PC-9 (cell line): ENCODE measurements around the gene KCNK2. TPM values are rescaled to one million over a fixed set of nuclear protein-coding genes. Genes with fewer than 3 reads are reported as not detected.

Experiments used
- BruUV-seq: library from RNA; stranded (reverse); fragments of 400-500 nt; replicated peaks from 2 replicates; lab custom pipeline; 2021; lab: Mats Ljungman, UMichigan
- CTCF ChIA-PET: fragments of 300-600 bp; sonication (Branson Sonifier 250); formaldehyde crosslinking; loops from one replicate; lab custom pipeline; 2022; ENCODE audit warnings: antibody characterized with exemption; lab: Charles Lee
- POLR2A ChIA-PET: fragments of 300-600 bp; sonication (Branson Sonifier 250); formaldehyde crosslinking; loops from one replicate; lab custom pipeline; 2022; ENCODE audit warnings: antibody characterized with exemption; ENCODE audit not compliant: unreplicated experiment; lab: Charles Lee
- DNase-seq, 2 experiments: peaks; one replicate each; pipeline versions ENCODE4 v3.0.0 to v3.0.0-alpha.2; 2015 to 2022; ENCODE audit warnings: mixed read lengths in 1 of 2
- H2AFZ ChIP-seq: fragments of 200-600 bp; sonication (generic); 2 replicates; pipeline ENCODE4 v1.8.1; 2017; ENCODE audit warnings: antibody characterized with exemption
- H3F3A ChIP-seq: fragments of 200-600 bp; sonication (generic); 2 replicates; pipeline ENCODE4 v1.8.1; 2017; ENCODE audit warnings: antibody characterized with exemption, mild to moderate bottlenecking, low read depth; ENCODE audit not compliant: insufficient read depth
- H3K27ac ChIP-seq: fragments of 200-600 bp; sonication (generic); 2 replicates; pipeline ENCODE4 v1.6.1; 2016; ENCODE audit warnings: mixed run types
- H3K27me3 ChIP-seq: fragments of 200-600 bp; sonication (generic); 2 replicates; pipeline ENCODE4 v1.6.1; 2016; ENCODE audit warnings: low read depth, mixed run types; ENCODE audit not compliant: insufficient read depth
- H3K36me3 ChIP-seq: fragments of 200-600 bp; sonication (generic); 2 replicates; pipeline ENCODE4 v1.6.1; 2016; ENCODE audit warnings: low read depth, mixed run types
- H3K4me1 ChIP-seq: fragments of 200-600 bp; sonication (generic); replicated peaks from 2 replicates; pipeline ENCODE4 v1.6.1; 2016; ENCODE audit warnings: mixed run types; ENCODE audit not compliant: insufficient read depth
- H3K4me2 ChIP-seq: fragments of 200-600 bp; sonication (generic); 2 replicates; pipeline ENCODE4 v1.6.1; 2017; ENCODE audit warnings: mixed run types
- H3K4me3 ChIP-seq: fragments of 200-600 bp; sonication (generic); 2 replicates; pipeline ENCODE4 v1.6.1; 2016; ENCODE audit warnings: mixed run types
- H3K79me2 ChIP-seq: fragments of 200-600 bp; sonication (generic); 2 replicates; pipeline ENCODE4 v1.6.1; 2017; ENCODE audit warnings: low read depth, mixed run types
- H3K9me2 ChIP-seq: fragments of 200-600 bp; sonication (generic); 2 replicates; pipeline ENCODE4 v1.8.1; 2017; ENCODE audit warnings: mild to moderate bottlenecking; ENCODE audit not compliant: insufficient read depth
- H3K9me3 ChIP-seq: fragments of 200-600 bp; sonication (generic); 2 replicates; pipeline ENCODE4 v1.8.1; 2016; ENCODE audit warnings: low read depth; ENCODE audit not compliant: insufficient read depth
- H4K20me1 ChIP-seq: fragments of 200-600 bp; sonication (generic); 2 replicates; pipeline ENCODE4 v1.8.1; 2017; ENCODE audit not compliant: insufficient read depth
- EZH2 ChIP-seq: fragments of 200-600 bp; sonication (generic); IDR thresholded peaks from 2 replicates; pipeline ENCODE4 v1.8.0; 2017; ENCODE audit warnings: antibody characterized with exemption, low read depth
- intact Hi-C: fragments of 100-400 bp; cut with micrococcal nuclease; formaldehyde crosslinking; loops from one replicate; pipeline ENCODE4 v1.10.0; 2022; ENCODE audit not compliant: unreplicated experiment
- total RNA-seq: library from RNA; stranded (reverse); gene quantifications from 2 replicates; pipeline ENCODE4 v1.2.3, GENCODE V29; 2021
- TF ChIP-seq, protein P1 (sequence below): fragments of 200-600 bp; sonication (generic); conservative IDR thresholded peaks from 2 replicates; pipeline ENCODE4 v1.6.1; 2017; ENCODE audit warnings: mixed run types, antibody characterized with exemption, mild to moderate bottlenecking, moderate library complexity

Gene KCNK2
- total RNA-seq, 1 experiment from 2014 or later, result 0.90 TPM

DNA sequence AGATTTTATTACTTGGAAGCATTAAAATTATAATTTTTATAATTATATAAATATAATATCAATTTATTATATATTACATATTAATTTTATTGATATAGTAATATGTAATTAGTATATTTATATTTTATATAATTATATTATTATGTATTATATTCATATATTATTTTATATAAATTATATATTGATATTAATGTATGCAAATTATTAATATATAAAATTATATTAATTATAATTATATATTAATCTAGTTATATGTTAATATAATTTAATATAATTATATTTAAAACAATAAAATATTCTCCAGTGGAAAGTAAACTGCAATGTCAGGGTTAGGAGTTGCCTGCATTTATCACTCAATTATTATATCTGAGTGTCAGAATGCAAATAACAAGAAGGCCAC is 48.8 kb downstream of the KCNK2 start:
- BruUV-seq, result no TSS peak
- H3F3A ChIP-seq, result no peaks in the 10 kb centered on the region
- H4K20me1 ChIP-seq, result no peaks in the 10 kb centered on the region
- H3K4me3 ChIP-seq, result no peak overlapping the region
- no peak overlapping the region for H3K4me2 ChIP-seq
- no peaks in the 10 kb centered on the region for H3K36me3 ChIP-seq
- no peak overlapping the region for H3K27ac ChIP-seq
- TF ChIP-seq, protein P1, sequence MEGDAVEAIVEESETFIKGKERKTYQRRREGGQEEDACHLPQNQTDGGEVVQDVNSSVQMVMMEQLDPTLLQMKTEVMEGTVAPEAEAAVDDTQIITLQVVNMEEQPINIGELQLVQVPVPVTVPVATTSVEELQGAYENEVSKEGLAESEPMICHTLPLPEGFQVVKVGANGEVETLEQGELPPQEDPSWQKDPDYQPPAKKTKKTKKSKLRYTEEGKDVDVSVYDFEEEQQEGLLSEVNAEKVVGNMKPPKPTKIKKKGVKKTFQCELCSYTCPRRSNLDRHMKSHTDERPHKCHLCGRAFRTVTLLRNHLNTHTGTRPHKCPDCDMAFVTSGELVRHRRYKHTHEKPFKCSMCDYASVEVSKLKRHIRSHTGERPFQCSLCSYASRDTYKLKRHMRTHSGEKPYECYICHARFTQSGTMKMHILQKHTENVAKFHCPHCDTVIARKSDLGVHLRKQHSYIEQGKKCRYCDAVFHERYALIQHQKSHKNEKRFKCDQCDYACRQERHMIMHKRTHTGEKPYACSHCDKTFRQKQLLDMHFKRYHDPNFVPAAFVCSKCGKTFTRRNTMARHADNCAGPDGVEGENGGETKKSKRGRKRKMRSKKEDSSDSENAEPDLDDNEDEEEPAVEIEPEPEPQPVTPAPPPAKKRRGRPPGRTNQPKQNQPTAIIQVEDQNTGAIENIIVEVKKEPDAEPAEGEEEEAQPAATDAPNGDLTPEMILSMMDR, result no peak
- TF ChIP-seq EZH2, result no peak
- H3K9me2 ChIP-seq, result no peaks in the 10 kb centered on the region
- H3K27me3 ChIP-seq, result no peaks in the 10 kb centered on the region
- intact Hi-C loops, result no loop called here
- H3K79me2 ChIP-seq, result no peaks in the 10 kb centered on the region
- no peak for DNase-seq
- no peaks in the 10 kb centered on the region for H3K9me3 ChIP-seq
- ChIA-PET POLR2A (no interaction called here), CTCF (no interaction called here)
- peaks cover 13% of the 10 kb centered on the region; the same call in 1 of the 2 replicates for H3K4me1 ChIP-seq
- no peak overlapping the region for H2AFZ ChIP-seq

- Histone ChIP-seq H4K20me1 (no peaks in the 10 kb centered on the region), H3K9me3 (no peaks in the 10 kb centered on the region), H3K27me3 (no peaks in the 10 kb centered on the region), H2AFZ (no peak overlapping the region), H3K4me1 (peaks cover 13% of the 10 kb centered on the region; the same call in 1 of the 2 replicates), H3K27ac (no peak overlapping the region), H3K9me2 (no peaks in the 10 kb centered on the region), H3K79me2 (no peaks in the 10 kb centered on the region), H3K4me2 (no peak overlapping the region), H3F3A (no peaks in the 10 kb centered on the region), H3K36me3 (no peaks in the 10 kb centered on the region), H3K4me3 (no peak overlapping the region)
- POLR2A ChIA-PET, result no interaction called here
- intact Hi-C loops, result no loop called here
- no TSS peak for BruUV-seq
- CTCF ChIA-PET, result no interaction called here
- no peak for DNase-seq
- TF ChIP-seq, protein P1, result no peak
- TF ChIP-seq EZH2, result no peak
Observed at GRCh38 chr1:215132156-215132555, 49.6 kb downstream of the KCNK2 start.

DNA sequence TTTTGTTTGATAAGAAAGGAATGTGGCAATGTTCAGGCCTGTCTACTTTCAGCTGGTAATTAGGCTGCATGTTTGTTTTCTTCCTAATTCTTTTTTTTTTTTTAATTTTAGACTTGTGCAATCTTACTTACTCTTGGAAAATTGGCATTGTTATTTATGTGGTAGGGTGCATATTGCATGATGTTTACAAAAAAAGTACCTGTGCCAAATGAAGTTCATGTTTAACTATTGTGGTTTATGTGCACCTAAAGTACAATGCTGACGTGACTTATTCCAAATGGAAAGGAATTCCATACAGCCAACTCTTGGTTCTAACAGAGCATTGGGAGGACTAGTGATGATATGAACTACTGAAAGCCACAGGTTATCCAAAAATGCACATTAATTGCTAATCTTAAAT is 51.0 kb downstream of the KCNK2 start:
- H2AFZ ChIP-seq, result 0 out of 2 replicates have a peak overlapping the region, but pooled peaks have one; percentile 52
- no TSS peak for BruUV-seq
- ChIA-PET POLR2A (no interaction called here), CTCF (no interaction called here)
- TF ChIP-seq, protein P1, result no peak
- TF ChIP-seq EZH2, result no peak
- no peak overlapping the region for H3K27ac ChIP-seq
- no peaks in the 10 kb centered on the region for H3K9me3 ChIP-seq
- H3K4me2 ChIP-seq, result no peak overlapping the region
- peaks cover 8% of the 10 kb centered on the region; the same call in 1 of the 2 replicates for H3K4me1 ChIP-seq
- intact Hi-C loops, result no loop called here
- H3K9me2 ChIP-seq, result no peaks in the 10 kb centered on the region
- no peaks in the 10 kb centered on the region for H3F3A ChIP-seq
- no peaks in the 10 kb centered on the region for H3K36me3 ChIP-seq
- H4K20me1 ChIP-seq, result no peaks in the 10 kb centered on the region
- no peaks in the 10 kb centered on the region for H3K27me3 ChIP-seq
- DNase-seq, result no peak
- H3K79me2 ChIP-seq, result no peaks in the 10 kb centered on the region
- no peak overlapping the region for H3K4me3 ChIP-seq
